Measurements from ENCODE around the gene KIF3B.
"Not testable (repeated sequence)": the region's sequence is repeated elsewhere in the genome, so short reads cannot be mapped to it uniquely, and the experiment has no call there.

The KIF3B gene

GRCh38 chr20:32368925-32369324 lies 91.5 kb downstream of the KIF3B start:
- Histone ChIP-seq H3K4me3 (ENCODE audit: low read depth in 1 of 5, low read length in 5 of 5) (no peak overlapping the region), H3K9ac (ENCODE audit: low read length in 5 of 5) (no peak overlapping the region), H3K36me3 (ENCODE audit: control insufficient read depth in 5 of 5, insufficient read depth in 5 of 5, low read length in 5 of 5) (peaks cover 8 to 29% (median 18%) of the 10 kb centered on the region in 5 donors), H3K27me3 (ENCODE audit: control insufficient read depth in 5 of 5, insufficient read depth in 4 of 5, low read length in 5 of 5) (no peaks in the 10 kb centered on the region), H3K27ac (ENCODE audit: low read depth, low read length) (no peak overlapping the region), H3K4me1 (ENCODE audit: control insufficient read depth in 5 of 5, insufficient read depth in 5 of 5, low read length in 5 of 5) (peaks cover 0 to 25% (median 13%) of the 10 kb centered on the region in 5 donors), H3K9me3 (ENCODE audit: control insufficient read depth in 5 of 5, low read length in 5 of 5) (no peaks in the 10 kb centered on the region)

GRCh38 chr20:32370897-32371296 lies 93.4 kb downstream of the KIF3B start:
- H3K9ac ChIP-seq (ENCODE audit: low read length in 5 of 5) = no peak overlapping the region
- no peaks in the 10 kb centered on the region for H3K27me3 ChIP-seq (ENCODE audit: control insufficient read depth in 5 of 5, insufficient read depth in 4 of 5, low read length in 5 of 5)
- H3K4me1 ChIP-seq (ENCODE audit: control insufficient read depth in 5 of 5, insufficient read depth in 5 of 5, low read length in 5 of 5) = peaks cover 0 to 14% (median 9%) of the 10 kb centered on the region in 5 donors
- no peaks in the 10 kb centered on the region for H3K9me3 ChIP-seq (ENCODE audit: control insufficient read depth in 5 of 5, low read length in 5 of 5)
- peaks cover 8 to 39% (median 20%) of the 10 kb centered on the region in 5 donors for H3K36me3 ChIP-seq (ENCODE audit: control insufficient read depth in 5 of 5, insufficient read depth in 5 of 5, low read length in 5 of 5)
- no peak overlapping the region for H3K4me3 ChIP-seq (ENCODE audit: low read depth in 1 of 5, low read length in 5 of 5)
- H3K27ac ChIP-seq (ENCODE audit: low read depth, low read length) = no peak overlapping the region

- Histone ChIP-seq H3K4me1 (ENCODE audit: control insufficient read depth in 5 of 5, insufficient read depth in 5 of 5, low read length in 5 of 5) (peaks cover 0 to 9% (median 0%) of the 10 kb centered on the region in 5 donors), H3K27me3 (ENCODE audit: control insufficient read depth in 5 of 5, insufficient read depth in 4 of 5, low read length in 5 of 5) (no peaks in the 10 kb centered on the region), H3K4me3 (ENCODE audit: low read depth in 1 of 5, low read length in 5 of 5) (no peak overlapping the region), H3K9ac (ENCODE audit: low read length in 5 of 5) (no peak overlapping the region), H3K36me3 (ENCODE audit: control insufficient read depth in 5 of 5, insufficient read depth in 5 of 5, low read length in 5 of 5) (peaks cover 0 to 31% (median 12%) of the 10 kb centered on the region in 5 donors), H3K27ac (ENCODE audit: low read depth, low read length) (no peak overlapping the region), H3K9me3 (ENCODE audit: control insufficient read depth in 5 of 5, low read length in 5 of 5) (no peaks in the 10 kb centered on the region)
Measured at GRCh38 chr20:32378461-32378860, 101.0 kb downstream of the KIF3B start.

GRCh38 chr20:32380037-32380436 lies 102.6 kb downstream of the KIF3B start:
- not testable (repeated sequence) for H3K9ac ChIP-seq (ENCODE audit: low read length in 5 of 5); H3K4me3 ChIP-seq (ENCODE audit: low read depth in 1 of 5, low read length in 5 of 5); H3K9me3 ChIP-seq (ENCODE audit: control insufficient read depth in 5 of 5, low read length in 5 of 5); H3K27me3 ChIP-seq (ENCODE audit: control insufficient read depth in 5 of 5, insufficient read depth in 4 of 5, low read length in 5 of 5); H3K27ac ChIP-seq (ENCODE audit: low read depth, low read length)
- Histone ChIP-seq H3K36me3 (ENCODE audit: control insufficient read depth in 5 of 5, insufficient read depth in 5 of 5, low read length in 5 of 5) (peaks cover 0 to 21% (median 7%) of the 10 kb centered on the region in 5 donors), H3K4me1 (ENCODE audit: control insufficient read depth in 5 of 5, insufficient read depth in 5 of 5, low read length in 5 of 5) (peaks cover 0 to 16% (median 7%) of the 10 kb centered on the region in 5 donors)

GRCh38 chr20:32380745-32381144 lies 103.3 kb downstream of the KIF3B start:
- Histone ChIP-seq H3K36me3 (ENCODE audit: control insufficient read depth in 5 of 5, insufficient read depth in 5 of 5, low read length in 5 of 5) (peaks cover 0 to 21% (median 7%) of the 10 kb centered on the region in 5 donors), H3K9me3 (ENCODE audit: control insufficient read depth in 5 of 5, low read length in 5 of 5) (no peaks in the 10 kb centered on the region), H3K27ac (ENCODE audit: low read depth, low read length) (no peak overlapping the region), H3K9ac (ENCODE audit: low read length in 5 of 5) (no peak overlapping the region), H3K4me3 (ENCODE audit: low read depth in 1 of 5, low read length in 5 of 5) (no peak overlapping the region), H3K4me1 (ENCODE audit: control insufficient read depth in 5 of 5, insufficient read depth in 5 of 5, low read length in 5 of 5) (peaks cover 0 to 20% (median 11%) of the 10 kb centered on the region in 5 donors), H3K27me3 (ENCODE audit: control insufficient read depth in 5 of 5, insufficient read depth in 4 of 5, low read length in 5 of 5) (no peaks in the 10 kb centered on the region)

GRCh38 chr20:32382102-32382950 lies 104.9 kb downstream of the KIF3B start:
- H3K27me3 ChIP-seq (ENCODE audit: control insufficient read depth in 5 of 5, insufficient read depth in 4 of 5, low read length in 5 of 5) = no peaks in the 10 kb centered on the region
- no peak overlapping the region for H3K27ac ChIP-seq (ENCODE audit: low read depth, low read length)
- H3K4me1 ChIP-seq (ENCODE audit: control insufficient read depth in 5 of 5, insufficient read depth in 5 of 5, low read length in 5 of 5) = peaks cover 0 to 23% (median 11%) of the 10 kb centered on the region in 5 donors
- H3K4me3 ChIP-seq (ENCODE audit: low read depth in 1 of 5, low read length in 5 of 5) = no peak overlapping the region
- H3K9ac ChIP-seq (ENCODE audit: low read length in 5 of 5) = no peak overlapping the region
- H3K9me3 ChIP-seq (ENCODE audit: control insufficient read depth in 5 of 5, low read length in 5 of 5) = no peaks in the 10 kb centered on the region
- H3K36me3 ChIP-seq (ENCODE audit: control insufficient read depth in 5 of 5, insufficient read depth in 5 of 5, low read length in 5 of 5) = peaks cover 0 to 22% (median 7%) of the 10 kb centered on the region in 5 donors

GRCh38 chr20:32383441-32383840 lies 106.0 kb downstream of the KIF3B start:
- not testable (repeated sequence) for H3K27ac ChIP-seq (ENCODE audit: low read depth, low read length); H3K9me3 ChIP-seq (ENCODE audit: control insufficient read depth in 5 of 5, low read length in 5 of 5); H3K27me3 ChIP-seq (ENCODE audit: control insufficient read depth in 5 of 5, insufficient read depth in 4 of 5, low read length in 5 of 5); H3K4me3 ChIP-seq (ENCODE audit: low read depth in 1 of 5, low read length in 5 of 5); H3K9ac ChIP-seq (ENCODE audit: low read length in 5 of 5)
- H3K36me3 ChIP-seq (ENCODE audit: control insufficient read depth in 5 of 5, insufficient read depth in 5 of 5, low read length in 5 of 5) = peaks cover 0 to 19% (median 7%) of the 10 kb centered on the region in 5 donors
- H3K4me1 ChIP-seq (ENCODE audit: control insufficient read depth in 5 of 5, insufficient read depth in 5 of 5, low read length in 5 of 5) = peaks cover 0 to 19% (median 11%) of the 10 kb centered on the region in 5 donors
